NCI-H1436 (cell line): Measurements from ENCODE around the gene MMAB.

ENCODE experiments used
- DNase-seq: peaks from one replicate; lab custom pipeline; 2025; lab: John Stamatoyannopoulos, UW

The MMAB gene

GRCh38 chr12:109583733-109584132, 10.4 kb upstream of the MMAB start:
- DNase-seq, result no peak

DNA sequence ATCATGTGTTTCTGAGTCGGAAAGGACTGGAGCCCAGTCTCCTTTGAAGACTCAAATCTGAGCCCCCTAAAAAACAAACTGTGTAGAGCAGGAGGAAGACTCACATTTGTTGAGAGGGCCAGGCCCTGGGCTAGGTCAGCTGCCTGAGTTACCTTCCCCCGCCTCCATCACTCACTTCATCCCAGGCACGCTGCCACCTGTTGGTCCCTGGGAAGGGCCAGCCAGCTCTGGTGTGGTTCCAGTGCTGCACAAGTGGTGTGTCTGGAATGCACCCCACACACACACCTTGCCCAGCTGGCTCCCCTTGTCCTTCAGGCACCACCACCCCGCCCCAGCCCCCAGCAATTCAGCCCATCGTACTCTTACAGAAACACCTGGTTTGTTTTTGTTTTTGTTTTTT, 9.3 kb upstream of the MMAB start:
- no peak for DNase-seq

- no peak for DNase-seq
These were observed 8.6 kb upstream of the MMAB start for GRCh38 chr12:109581856-109582255.

- no peak for DNase-seq
These were observed 8.0 kb upstream of the MMAB start for GRCh38 chr12:109581334-109581691.

GRCh38 chr12:109580684-109581333, 7.5 kb upstream of the MMAB start:
- no peak for DNase-seq

DNA sequence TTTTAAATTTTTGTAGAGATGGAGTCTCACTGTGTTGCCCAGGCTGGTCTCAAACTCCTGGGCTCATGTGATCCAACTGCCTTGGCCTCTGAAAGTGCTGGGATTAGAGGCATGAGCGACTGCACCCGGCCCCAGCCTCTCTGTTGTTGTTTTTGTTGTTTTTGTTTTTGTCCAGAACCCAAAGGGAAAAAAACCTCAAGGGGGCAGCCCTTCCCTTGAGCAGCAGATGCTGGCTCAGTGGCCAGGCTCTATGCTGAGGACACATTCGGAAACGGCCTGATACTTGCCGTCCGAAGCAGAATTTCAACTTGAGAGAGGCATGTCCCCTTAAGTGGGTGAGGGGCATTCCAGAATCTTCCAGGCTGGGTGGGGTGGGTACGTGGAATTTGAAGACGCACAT, 7.0 kb upstream of the MMAB start:
- no peak for DNase-seq

DNA sequence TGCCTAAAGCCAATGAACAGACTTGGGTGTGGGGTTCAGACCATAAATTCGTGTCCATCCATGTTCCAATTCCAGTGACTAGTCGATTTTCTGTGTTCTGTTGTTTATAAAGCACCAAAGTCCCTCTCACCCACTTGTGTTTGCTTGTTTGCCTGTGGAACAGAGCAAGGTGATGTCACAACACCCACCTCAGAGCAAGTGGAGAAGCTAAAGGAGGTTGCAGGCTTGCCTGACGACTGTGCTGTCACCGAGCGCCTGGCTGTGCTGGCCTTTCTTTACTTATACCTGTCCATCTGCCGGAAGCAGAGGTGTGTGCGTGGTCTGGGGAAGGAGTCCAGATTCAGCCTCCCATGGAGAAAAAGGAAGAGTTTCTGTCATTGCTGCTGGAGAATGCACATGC, 6.3 kb upstream of the MMAB start:
- no peak for DNase-seq

DNA sequence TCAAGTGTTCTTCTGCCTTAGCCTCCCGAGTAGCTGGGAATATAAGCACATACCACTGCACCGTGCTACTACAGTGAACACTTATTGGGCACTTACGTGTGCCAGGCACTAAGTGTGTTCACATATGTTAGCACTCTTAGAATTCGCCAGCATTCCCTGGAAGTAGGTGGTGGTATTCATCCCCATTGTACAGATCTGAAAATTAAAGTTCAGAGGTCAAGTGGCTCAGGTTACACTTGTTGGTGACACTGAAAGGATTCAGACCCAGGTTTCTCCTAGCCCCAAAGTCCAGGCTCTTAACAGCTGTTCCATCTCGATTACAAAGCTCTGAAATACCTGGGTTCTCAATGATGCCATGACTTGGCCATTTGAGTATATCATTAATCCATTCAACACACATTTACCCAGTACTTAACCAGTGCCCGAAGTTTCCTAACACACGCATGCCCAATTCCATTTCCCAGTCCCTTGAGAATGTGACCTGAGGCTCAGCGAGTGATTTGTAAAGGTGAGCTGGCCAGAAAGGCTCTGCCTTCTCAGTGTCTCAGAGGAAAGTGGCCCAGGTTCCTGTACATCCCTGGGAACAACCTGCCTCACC, 5.1 kb upstream of the MMAB start:
- DNase-seq, result no peak

DNA sequence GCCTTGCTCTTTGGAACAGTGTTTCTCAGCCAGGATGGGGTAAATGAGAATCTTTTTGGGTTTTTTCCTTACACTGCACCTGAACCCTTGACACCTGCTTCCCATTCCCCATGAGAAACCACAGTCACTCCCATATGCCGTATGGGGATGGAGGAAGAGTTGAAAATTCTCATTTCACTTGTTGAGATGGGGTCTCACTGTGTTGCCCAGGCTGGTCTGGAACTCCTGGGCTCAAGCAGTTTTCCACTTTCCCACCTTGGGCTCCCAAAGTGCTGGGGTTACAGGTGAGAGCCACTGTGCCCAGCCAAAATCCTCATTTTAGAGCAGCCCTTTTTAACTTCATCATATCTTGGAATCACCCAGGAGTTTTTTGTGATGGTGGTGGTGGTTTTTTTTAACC, 4.0 kb upstream of the MMAB start:
- DNase-seq, result no peak

GRCh38 chr12:109575683-109576082, 2.4 kb upstream of the MMAB start:
- DNase-seq, result no peak

- no peak for DNase-seq
These were observed 575 bp upstream of the MMAB start for GRCh38 chr12:109573914-109574244.

DNA sequence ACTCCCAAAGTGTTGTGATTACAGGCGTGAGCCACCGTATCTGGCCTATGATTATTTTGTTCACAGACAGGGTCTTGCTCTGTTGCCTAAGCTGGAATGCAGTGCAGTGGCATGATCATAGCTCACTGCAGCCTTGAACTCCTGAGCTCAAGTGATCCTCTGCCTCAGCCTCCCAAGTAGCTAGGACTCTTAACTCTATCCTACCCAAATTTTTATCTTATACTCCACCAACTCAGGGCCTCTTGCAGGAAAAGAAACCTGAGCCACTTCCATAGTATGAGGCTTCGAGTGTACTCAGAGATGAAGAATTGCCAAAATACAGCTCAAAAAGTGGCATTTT, 828 bp downstream of the MMAB start:
- DNase-seq, result no peak

DNA sequence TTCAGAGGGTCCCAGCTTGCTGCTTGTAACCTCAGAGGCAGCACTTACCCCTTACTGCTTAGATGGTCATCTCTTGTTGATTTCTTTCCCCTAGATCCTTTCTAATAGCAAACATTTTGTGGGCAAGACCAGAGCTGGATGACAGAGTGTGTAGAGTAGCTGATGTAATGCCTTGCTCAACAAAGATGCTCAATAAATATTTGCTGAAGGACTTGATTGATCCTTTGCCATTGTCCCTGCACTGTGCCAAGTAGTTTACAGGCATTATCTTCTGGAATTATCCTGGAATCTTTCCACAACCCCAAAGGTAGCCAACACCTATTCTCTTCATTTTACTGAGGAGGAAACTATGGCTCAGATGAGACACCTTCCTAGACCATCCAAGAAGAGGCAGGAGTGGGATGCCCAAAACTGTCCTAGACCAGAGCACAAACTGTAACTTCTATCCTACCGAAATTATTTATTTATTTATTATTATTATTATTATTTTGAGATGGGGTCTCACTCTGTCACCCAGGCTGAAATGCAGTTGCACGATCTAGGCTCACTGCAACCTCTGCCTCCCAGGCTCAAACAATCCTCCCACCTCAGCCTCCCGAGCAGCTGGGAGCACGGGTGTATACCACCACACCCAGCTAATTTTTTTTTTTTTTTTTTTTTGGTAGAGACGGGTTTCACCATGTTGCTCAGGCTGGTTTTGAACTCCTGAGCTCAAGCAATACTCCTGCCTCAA, 1.4 kb downstream of the MMAB start:
- DNase-seq, result no peak

DNA sequence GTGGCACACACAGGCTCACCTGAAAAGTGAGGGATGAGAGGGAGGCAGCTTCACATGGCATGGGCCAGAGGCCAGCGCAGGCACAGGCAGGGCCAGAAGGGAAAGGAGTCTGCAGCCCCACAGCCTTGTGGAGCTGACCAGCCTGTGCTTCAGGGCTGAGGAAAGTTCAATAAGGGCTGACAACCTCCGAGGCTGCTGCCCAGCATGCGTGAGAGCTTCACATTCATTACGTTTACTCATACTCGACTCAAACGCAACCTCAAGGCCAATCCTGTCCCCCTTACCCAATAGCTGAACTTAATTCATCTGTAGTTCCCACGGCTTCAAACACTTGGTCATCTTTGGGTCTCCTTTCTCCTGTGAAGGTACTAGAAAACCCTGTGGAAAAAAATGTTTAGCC, 4.8 kb downstream of the MMAB start:
- DNase-seq, result no peak

- DNase-seq, result no peak
These were observed 5.3 kb downstream of the MMAB start for GRCh38 chr12:109567967-109568366.

DNA sequence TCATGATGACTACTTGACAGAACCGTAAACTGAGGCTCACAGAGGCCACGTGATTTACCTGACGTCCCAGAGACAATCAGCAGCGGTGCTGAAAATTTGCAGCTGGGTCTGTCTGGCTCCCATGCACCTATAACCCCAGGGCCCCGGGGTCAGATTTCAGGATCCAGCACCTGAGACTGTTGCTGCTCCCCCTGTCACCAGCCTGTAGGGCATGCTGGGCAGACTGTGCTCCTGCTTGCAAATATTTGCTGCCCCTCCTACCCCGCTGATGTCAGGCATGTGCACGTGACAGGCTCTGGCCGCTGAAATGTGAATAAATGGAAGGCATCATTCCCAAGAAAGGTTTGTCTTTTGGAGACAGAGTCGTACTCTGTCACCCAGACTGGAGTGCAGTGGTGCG, 6.0 kb downstream of the MMAB start:
- DNase-seq, result no peak

DNA sequence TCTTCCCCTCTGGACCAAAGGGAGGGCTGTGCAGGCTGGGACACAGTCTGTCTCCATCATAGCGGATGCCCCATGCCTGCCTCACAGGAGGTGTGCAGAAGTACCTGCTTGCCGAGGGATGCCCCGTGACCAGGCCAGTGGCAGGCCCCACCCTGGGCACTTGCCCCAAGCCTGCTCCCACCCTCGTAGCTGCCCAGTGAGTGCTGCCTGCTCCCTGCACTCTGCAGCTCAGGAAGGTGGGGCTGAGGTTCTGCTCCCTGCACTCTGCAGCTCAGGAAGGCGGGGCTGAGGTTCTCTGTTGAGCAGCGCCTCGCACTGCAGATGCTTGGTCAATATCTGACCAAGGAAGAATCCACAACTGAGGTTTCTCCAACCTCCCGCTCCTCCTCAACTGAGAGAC, 6.9 kb downstream of the MMAB start:
- no peak for DNase-seq

DNA sequence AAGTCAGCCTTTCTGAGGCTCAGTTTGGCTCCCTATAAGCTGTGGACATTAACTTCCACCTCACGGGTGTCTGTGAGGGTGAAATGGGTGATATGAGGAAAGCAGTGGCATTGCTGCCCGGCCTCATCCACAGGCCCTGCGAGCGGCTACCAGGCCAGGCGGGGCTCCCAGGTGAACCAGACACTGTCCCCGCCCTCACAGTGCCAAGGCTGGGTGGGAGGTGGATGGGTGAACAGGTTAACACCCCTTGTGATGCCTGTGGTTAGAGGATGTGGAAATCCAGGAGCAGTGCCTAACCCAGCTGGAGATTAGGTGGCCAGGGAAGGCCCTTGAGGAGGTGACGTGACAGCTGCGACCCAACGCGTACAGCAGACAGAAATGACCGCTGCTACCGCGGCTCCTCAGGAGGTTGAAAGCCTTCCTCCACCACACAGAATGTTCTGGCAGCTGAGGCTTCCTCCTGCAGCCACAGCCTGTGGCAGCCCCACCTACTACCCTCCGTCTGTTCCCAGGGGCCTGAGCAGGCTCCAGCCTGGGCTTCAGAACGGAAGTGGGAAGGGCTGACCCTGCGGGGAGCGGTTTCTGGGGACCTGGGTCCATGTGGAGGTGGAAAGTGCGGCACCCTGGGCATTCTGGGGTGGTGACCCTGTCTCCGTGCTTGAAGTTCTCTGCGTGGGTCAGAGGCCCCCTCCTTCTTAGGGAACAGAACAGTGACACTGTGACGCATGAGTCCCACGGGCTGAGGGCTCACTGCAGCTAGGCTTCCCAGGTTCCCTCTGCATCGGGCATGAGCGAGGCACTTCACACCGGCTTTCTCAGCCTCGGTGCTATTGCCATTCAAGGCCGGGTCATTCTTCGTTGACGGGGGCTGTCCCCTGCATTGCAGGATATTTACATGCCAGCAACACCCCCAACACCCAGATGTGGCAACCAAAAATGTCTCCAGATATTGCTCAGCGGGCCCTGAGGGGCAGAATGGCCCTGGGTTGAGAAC, 9.7 kb downstream of the MMAB start:
- no peak for DNase-seq

GRCh38 chr12:109562871-109563270, 10.4 kb downstream of the MMAB start:
- DNase-seq, result no peak

GRCh38 chr12:109561711-109562030, 11.6 kb downstream of the MMAB start:
- no peak for DNase-seq

- no peak for DNase-seq
These were observed 12.2 kb downstream of the MMAB start for GRCh38 chr12:109560867-109561710.

- DNase-seq, result no peak
These were observed 13.7 kb downstream of the MMAB start for GRCh38 chr12:109559601-109560000.
